ENCODE measurements around the gene HOXD9.

Gene HOXD9

DNA sequence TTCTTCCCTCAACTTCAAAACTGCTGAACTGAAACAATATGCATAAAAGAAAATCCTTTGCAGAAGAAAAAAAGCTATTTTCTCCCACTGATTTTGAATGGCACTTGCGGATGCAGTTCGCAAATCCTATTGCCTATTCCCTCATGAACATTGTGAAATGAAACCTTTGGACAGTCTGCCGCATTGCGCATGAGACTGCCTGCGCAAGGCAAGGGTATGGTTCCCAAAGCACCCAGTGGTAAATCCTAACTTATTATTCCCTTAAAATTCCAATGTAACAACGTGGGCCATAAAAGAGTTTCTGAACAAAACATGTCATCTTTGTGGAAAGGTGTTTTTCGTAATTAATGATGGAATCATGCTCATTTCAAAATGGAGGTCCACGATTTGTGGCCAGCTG is 15.4 kb downstream of the HOXD9 start:
- TF ChIP-seq FOXP2 (optimal IDR thresholded peaks at IDR 0.05; ENCODE audit: borderline replicate concordance, extremely low read depth, extremely low read length, insufficient read depth) = no peak
- no peak for TF ChIP-seq TAF1 (IDR thresholded peaks at IDR 0.05; ENCODE audit: borderline replicate concordance, insufficient read depth, low read length)
- TF ChIP-seq POLR2AphosphoS5 (IDR thresholded peaks at IDR 0.05; ENCODE audit: low read depth, low read length) = no peak
- no peak for TF ChIP-seq SIN3A (IDR thresholded peaks at IDR 0.05; ENCODE audit: borderline replicate concordance, insufficient read depth, low read length)
- TF ChIP-seq REST (IDR thresholded peaks at IDR 0.05; ENCODE audit: insufficient read depth in 1 of 2, low read depth in 2 of 2, low read length in 2 of 2) = no peak

DNA sequence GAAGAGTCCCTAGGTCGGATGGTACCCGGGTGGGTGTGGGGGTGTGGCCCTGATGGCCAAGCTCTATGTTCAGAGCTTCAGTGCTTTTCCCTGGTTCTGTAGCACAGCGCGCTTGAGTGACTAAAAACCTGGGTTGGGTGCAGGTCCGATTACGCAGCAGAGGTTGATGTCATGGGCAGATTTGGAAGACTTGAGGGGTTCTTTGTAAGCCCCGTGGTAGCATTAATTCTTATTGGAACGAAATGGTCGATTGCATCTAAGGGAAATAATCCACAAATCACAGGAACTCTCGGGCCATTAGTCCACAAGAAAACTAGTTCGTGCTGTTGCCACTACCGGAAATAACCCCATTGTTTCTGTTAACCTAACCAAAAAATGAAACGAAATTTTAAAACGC is 16.0 kb downstream of the HOXD9 start:
- TF ChIP-seq POLR2AphosphoS5 (IDR thresholded peaks at IDR 0.05; ENCODE audit: low read depth, low read length) (no peak), TAF1 (IDR thresholded peaks at IDR 0.05; ENCODE audit: borderline replicate concordance, insufficient read depth, low read length) (no peak), FOXP2 (optimal IDR thresholded peaks at IDR 0.05; ENCODE audit: borderline replicate concordance, extremely low read depth, extremely low read length, insufficient read depth) (no peak), SIN3A (IDR thresholded peaks at IDR 0.05; ENCODE audit: borderline replicate concordance, insufficient read depth, low read length) (no peak), REST (IDR thresholded peaks at IDR 0.05; ENCODE audit: insufficient read depth in 1 of 2, low read depth in 2 of 2, low read length in 2 of 2) (no peak)

GRCh38 chr2:176138923-176139660 is 16.6 kb downstream of the HOXD9 start:
- TF ChIP-seq REST (IDR thresholded peaks at IDR 0.05; ENCODE audit: insufficient read depth in 1 of 2, low read depth in 2 of 2, low read length in 2 of 2) = no peak
- TF ChIP-seq FOXP2 (optimal IDR thresholded peaks at IDR 0.05; ENCODE audit: borderline replicate concordance, extremely low read depth, extremely low read length, insufficient read depth) = no peak
- TF ChIP-seq TAF1 (IDR thresholded peaks at IDR 0.05; ENCODE audit: borderline replicate concordance, insufficient read depth, low read length) = no peak
- no peak for TF ChIP-seq POLR2AphosphoS5 (IDR thresholded peaks at IDR 0.05; ENCODE audit: low read depth, low read length)
- no peak for TF ChIP-seq SIN3A (IDR thresholded peaks at IDR 0.05; ENCODE audit: borderline replicate concordance, insufficient read depth, low read length)

DNA sequence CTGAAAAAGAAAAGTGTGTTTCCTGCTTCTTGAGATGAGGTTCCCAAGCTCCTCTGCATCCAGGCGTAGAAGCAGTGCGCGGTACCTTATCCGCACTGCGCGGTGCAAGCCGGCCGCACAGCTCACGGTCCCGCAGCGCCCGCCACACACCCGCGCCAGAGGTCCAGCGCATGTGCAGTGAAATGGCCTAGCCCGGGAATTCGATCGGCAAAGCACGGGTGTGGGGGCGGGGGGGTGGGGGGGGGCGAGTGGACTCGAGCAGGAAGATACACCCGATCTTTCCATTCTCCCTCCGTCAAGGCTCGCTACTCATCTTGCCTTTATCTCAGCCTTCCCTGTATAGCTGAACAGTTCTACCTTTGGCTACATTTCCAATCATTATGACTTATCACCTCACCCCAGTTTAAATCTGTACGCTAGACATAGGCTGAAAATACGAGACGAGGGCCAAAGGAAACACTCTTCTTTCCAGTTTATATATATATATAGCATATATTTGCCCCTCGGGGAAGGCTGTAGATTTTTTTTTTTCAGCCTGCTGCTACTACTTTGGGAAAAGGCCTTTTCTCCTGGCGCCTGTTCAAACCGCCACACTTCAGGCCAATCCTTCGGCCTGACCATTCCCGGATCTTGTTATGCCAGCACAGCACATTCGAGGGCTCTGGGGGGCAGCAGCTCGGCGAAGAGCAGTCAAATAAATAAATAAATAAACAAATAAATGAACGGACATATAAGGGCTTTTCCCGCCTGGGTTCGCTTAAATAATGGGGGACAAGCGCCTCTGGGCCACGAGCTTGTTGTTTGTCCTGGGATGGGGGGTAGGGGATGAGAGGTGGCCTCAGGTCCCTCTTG is 17.4 kb downstream of the HOXD9 start:
- TF ChIP-seq FOXP2 (optimal IDR thresholded peaks at IDR 0.05; ENCODE audit: borderline replicate concordance, extremely low read depth, extremely low read length, insufficient read depth) = no peak
- TF ChIP-seq REST (IDR thresholded peaks at IDR 0.05; ENCODE audit: insufficient read depth in 1 of 2, low read depth in 2 of 2, low read length in 2 of 2) = no peak
- no peak for TF ChIP-seq SIN3A (IDR thresholded peaks at IDR 0.05; ENCODE audit: borderline replicate concordance, insufficient read depth, low read length)
- TF ChIP-seq TAF1 (IDR thresholded peaks at IDR 0.05; ENCODE audit: borderline replicate concordance, insufficient read depth, low read length) = no peak

All from PFSK-1 (cell line).